WTC11 (cell line): ENCODE measurements around the gene FKBP10. TPM values are rescaled to one million over a fixed set of nuclear protein-coding genes. Genes with fewer than 3 reads are reported as not detected.
A peak's percentile ranks its signal among the peaks of the same experiment; 100 is the strongest.

Experiments
- ATAC-seq: fragments of 200-7000 bp; cut with Tn5 transposase; 2 replicates; pipeline ENCODE4 v1.10.0; 2021; ENCODE audit warnings: mild to moderate bottlenecking, moderate library complexity
- CTCF ChIA-PET: fragments of 300-600 bp; sonication (Branson Sonifier 250); formaldehyde crosslinking; loops from one replicate; lab custom pipeline; 2021; ENCODE audit warnings: antibody characterized with exemption; lab: Charles Lee
- POLR2A ChIA-PET: fragments of 350-600 bp; sonication (Branson Sonifier 250); formaldehyde crosslinking; loops from one replicate; lab custom pipeline; 2021; ENCODE audit warnings: antibody characterized with exemption; lab: Charles Lee
- DNase-seq: peaks from one replicate; pipeline ENCODE4 v3.0.0; 2021; ENCODE audit warnings: low spot score
- H3K27ac Mint-ChIP-seq: 2 replicates; pipeline ENCODE4 v1.8.0; 2021; ENCODE audit warnings: mixed read lengths
- H3K27me3 Mint-ChIP-seq: 2 replicates; pipeline ENCODE4 v1.8.0; 2021; ENCODE audit warnings: low read depth, mild to moderate bottlenecking, moderate library complexity, mixed read lengths
- H3K36me3 Mint-ChIP-seq: 2 replicates; pipeline ENCODE4 v1.8.0; 2021; ENCODE audit warnings: mixed read lengths
- H3K4me1 Mint-ChIP-seq: 2 replicates; pipeline ENCODE4 v1.8.0; 2022; ENCODE audit warnings: mixed read lengths
- H3K4me3 Mint-ChIP-seq: 2 replicates; pipeline ENCODE4 v1.8.0; 2021; ENCODE audit warnings: mild to moderate bottlenecking, moderate library complexity, mixed read lengths
- H3K9me3 Mint-ChIP-seq: 2 replicates; pipeline ENCODE4 v1.8.0; 2021; ENCODE audit warnings: mixed read lengths
- EMX1 ChIP-seq: fragments of 250-450 bp; sonication (Bioruptor Pico); IDR thresholded peaks from 2 replicates; pipeline ENCODE4 v1.8.0; 2021; ENCODE audit warnings: mild to moderate bottlenecking
- FOXP1 ChIP-seq: sonication (generic); formaldehyde crosslinking; IDR thresholded peaks from 2 replicates; pipeline ENCODE4 v1.8.0; 2022; ENCODE audit warnings: missing genetic modification reagents, mild to moderate bottlenecking, moderate library complexity, borderline replicate concordance
- GABPB1 ChIP-seq: sonication (generic); formaldehyde crosslinking; IDR thresholded peaks from 2 replicates; pipeline ENCODE4 v1.8.1; 2023; ENCODE audit warnings: mild to moderate bottlenecking, missing genetic modification reagents
- GRHL2 ChIP-seq: fragments of 250-450 bp; sonication (Bioruptor Pico); IDR thresholded peaks from 2 replicates; pipeline ENCODE4 v1.8.0; 2022; ENCODE audit warnings: mild to moderate bottlenecking, moderate library complexity; ENCODE audit not compliant: insufficient replicate concordance, severe bottlenecking
- GTF2I ChIP-seq: fragments of 250-450 bp; sonication (Bioruptor Pico); conservative IDR thresholded peaks from 2 replicates; pipeline ENCODE4 v1.4.0; 2021; ENCODE audit warnings: mild to moderate bottlenecking
- JAZF1 ChIP-seq: fragments of 250-450 bp; sonication (Bioruptor Pico); IDR thresholded peaks from 2 replicates; pipeline ENCODE4 v1.9.0; 2021; ENCODE audit warnings: moderate library complexity, mild to moderate bottlenecking, inconsistent platforms
- MYBL2 ChIP-seq: sonication (generic); formaldehyde crosslinking; IDR thresholded peaks from 2 replicates; pipeline ENCODE4 v1.8.1; 2023; ENCODE audit warnings: mild to moderate bottlenecking, moderate library complexity, missing genetic modification reagents
- NR1H2 ChIP-seq: sonication (generic); formaldehyde crosslinking; IDR thresholded peaks from 2 replicates; pipeline ENCODE4 v1.9.0; 2021; ENCODE audit warnings: mild to moderate bottlenecking, moderate library complexity, missing genetic modification reagents
- ZNF138 ChIP-seq: sonication (generic); formaldehyde crosslinking; conservative IDR thresholded peaks from 2 replicates; pipeline ENCODE4 v1.8.1; 2022; ENCODE audit warnings: mild to moderate bottlenecking, moderate library complexity, missing genetic modification reagents
- ZNF219 ChIP-seq: sonication (generic); formaldehyde crosslinking; IDR thresholded peaks from 2 replicates; pipeline ENCODE4 v1.8.0; 2023; ENCODE audit warnings: missing genetic modification reagents, mild to moderate bottlenecking, borderline replicate concordance
- ZNF263 ChIP-seq: sonication (generic); formaldehyde crosslinking; IDR thresholded peaks from 2 replicates; pipeline ENCODE4 v1.8.1; 2022; ENCODE audit warnings: low read depth, mild to moderate bottlenecking, moderate library complexity, missing genetic modification reagents
- ZNF396 ChIP-seq: fragments of 250-450 bp; sonication (Bioruptor Pico); IDR thresholded peaks from 2 replicates; pipeline ENCODE4 v1.8.0; 2021; ENCODE audit warnings: mild to moderate bottlenecking, moderate library complexity, borderline replicate concordance
- total RNA-seq: library from RNA; stranded (reverse); gene quantifications from 3 replicates; pipeline ENCODE4 v1.2.3, GENCODE V29; 2021
- TF ChIP-seq, protein P1 (sequence below): sonication (generic); formaldehyde crosslinking; IDR thresholded peaks from 2 replicates; pipeline ENCODE4 v1.8.1; 2022; ENCODE audit warnings: low read depth, missing genetic modification reagents, borderline replicate concordance
- TF ChIP-seq, protein P2 (sequence below): fragments of 250-450 bp; sonication (Bioruptor Pico); IDR thresholded peaks from 2 replicates; pipeline ENCODE4 v1.9.0; 2021; ENCODE audit warnings: mild to moderate bottlenecking, borderline replicate concordance
- TF ChIP-seq, protein P3 (sequence below): fragments of 200-600 bp; IDR thresholded peaks from 2 replicates; pipeline ENCODE4 v1.8.0; 2022; ENCODE audit warnings: antibody characterized with exemption
- TF ChIP-seq, protein P4 (sequence below): fragments of 250-450 bp; sonication (Bioruptor Pico); IDR thresholded peaks from 2 replicates; pipeline ENCODE4 v1.9.0; 2021; ENCODE audit warnings: mild to moderate bottlenecking
- TF ChIP-seq, protein P5 (sequence below): fragments of 250-450 bp; sonication (Bioruptor Pico); IDR thresholded peaks from 2 replicates; pipeline ENCODE4 v1.8.0; 2021; ENCODE audit warnings: mild to moderate bottlenecking
- TF ChIP-seq, protein P6 (sequence below): sonication (generic); formaldehyde crosslinking; conservative IDR thresholded peaks from 2 replicates; pipeline ENCODE4 v1.8.1; 2022; ENCODE audit warnings: mild to moderate bottlenecking, missing genetic modification reagents
- TF ChIP-seq, protein P7 (sequence below): fragments of 250-450 bp; sonication (Bioruptor Pico); IDR thresholded peaks from 2 replicates; pipeline ENCODE4 v1.9.0; 2021; ENCODE audit warnings: moderate library complexity, mild to moderate bottlenecking, inconsistent platforms, borderline replicate concordance
- TF ChIP-seq, protein P8 (sequence below): sonication (generic); formaldehyde crosslinking; IDR thresholded peaks from 2 replicates; pipeline ENCODE4 v1.8.0; 2022; ENCODE audit warnings: mild to moderate bottlenecking, missing genetic modification reagents

The FKBP10 gene
- total RNA-seq, 1 experiment from 2014 or later, result 243 TPM

DNA sequence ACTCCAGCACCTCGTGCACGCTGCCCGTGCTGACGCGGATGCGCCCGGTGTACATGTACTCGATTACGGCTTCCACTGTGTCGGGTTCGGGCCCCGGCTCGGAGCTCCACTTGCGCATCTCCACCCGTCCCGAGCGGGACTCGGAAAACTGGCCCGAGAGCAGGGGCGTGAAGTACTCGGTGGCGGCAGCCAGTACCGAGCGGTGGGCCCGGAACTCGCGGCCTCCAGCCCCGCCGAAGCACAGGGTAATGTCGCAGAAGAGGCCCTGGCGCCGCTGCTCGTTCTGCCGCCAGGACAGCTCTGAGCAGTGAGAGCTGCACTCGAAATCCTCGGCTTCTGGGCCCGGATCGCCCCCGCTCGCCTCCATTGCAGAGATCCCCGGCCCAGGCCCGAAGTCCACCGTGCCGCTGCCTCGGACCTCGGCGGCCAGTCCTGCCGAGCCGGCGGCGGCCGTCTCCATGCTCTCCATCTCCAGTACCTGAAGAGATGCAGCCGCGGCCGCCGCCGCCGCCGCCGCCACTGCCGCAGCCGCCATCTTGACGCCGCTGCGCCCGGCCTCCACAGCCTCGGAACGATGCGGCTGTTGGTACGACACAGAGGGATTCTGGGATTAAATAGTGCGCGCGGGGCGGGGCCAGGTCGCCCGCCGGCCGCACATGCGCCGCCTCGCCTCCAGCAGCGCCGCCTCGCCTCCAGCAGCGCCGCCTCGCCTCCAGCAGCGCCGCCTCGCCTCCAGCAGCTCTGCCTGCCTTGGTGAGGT, 52.2 kb downstream of the FKBP10 start, which contains the start of gene KLHL11 (continued):
- TF ChIP-seq, protein P1, sequence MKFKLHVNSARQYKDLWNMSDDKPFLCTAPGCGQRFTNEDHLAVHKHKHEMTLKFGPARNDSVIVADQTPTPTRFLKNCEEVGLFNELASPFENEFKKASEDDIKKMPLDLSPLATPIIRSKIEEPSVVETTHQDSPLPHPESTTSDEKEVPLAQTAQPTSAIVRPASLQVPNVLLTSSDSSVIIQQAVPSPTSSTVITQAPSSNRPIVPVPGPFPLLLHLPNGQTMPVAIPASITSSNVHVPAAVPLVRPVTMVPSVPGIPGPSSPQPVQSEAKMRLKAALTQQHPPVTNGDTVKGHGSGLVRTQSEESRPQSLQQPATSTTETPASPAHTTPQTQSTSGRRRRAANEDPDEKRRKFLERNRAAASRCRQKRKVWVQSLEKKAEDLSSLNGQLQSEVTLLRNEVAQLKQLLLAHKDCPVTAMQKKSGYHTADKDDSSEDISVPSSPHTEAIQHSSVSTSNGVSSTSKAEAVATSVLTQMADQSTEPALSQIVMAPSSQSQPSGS (CRISPR knock-in tag), result no peak
- TF ChIP-seq NR1H2 (CRISPR knock-in tag) (no peak), JAZF1 (no peak), ZNF263 (CRISPR knock-in tag) (no peak), MYBL2 (no peak), ZNF138 (CRISPR knock-in tag) (no peak)
- TF ChIP-seq, protein P2, sequence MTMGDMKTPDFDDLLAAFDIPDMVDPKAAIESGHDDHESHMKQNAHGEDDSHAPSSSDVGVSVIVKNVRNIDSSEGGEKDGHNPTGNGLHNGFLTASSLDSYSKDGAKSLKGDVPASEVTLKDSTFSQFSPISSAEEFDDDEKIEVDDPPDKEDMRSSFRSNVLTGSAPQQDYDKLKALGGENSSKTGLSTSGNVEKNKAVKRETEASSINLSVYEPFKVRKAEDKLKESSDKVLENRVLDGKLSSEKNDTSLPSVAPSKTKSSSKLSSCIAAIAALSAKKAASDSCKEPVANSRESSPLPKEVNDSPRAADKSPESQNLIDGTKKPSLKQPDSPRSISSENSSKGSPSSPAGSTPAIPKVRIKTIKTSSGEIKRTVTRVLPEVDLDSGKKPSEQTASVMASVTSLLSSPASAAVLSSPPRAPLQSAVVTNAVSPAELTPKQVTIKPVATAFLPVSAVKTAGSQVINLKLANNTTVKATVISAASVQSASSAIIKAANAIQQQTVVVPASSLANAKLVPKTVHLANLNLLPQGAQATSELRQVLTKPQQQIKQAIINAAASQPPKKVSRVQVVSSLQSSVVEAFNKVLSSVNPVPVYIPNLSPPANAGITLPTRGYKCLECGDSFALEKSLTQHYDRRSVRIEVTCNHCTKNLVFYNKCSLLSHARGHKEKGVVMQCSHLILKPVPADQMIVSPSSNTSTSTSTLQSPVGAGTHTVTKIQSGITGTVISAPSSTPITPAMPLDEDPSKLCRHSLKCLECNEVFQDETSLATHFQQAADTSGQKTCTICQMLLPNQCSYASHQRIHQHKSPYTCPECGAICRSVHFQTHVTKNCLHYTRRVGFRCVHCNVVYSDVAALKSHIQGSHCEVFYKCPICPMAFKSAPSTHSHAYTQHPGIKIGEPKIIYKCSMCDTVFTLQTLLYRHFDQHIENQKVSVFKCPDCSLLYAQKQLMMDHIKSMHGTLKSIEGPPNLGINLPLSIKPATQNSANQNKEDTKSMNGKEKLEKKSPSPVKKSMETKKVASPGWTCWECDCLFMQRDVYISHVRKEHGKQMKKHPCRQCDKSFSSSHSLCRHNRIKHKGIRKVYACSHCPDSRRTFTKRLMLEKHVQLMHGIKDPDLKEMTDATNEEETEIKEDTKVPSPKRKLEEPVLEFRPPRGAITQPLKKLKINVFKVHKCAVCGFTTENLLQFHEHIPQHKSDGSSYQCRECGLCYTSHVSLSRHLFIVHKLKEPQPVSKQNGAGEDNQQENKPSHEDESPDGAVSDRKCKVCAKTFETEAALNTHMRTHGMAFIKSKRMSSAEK (CRISPR knock-in tag), result no peak
- TF ChIP-seq, protein P3, sequence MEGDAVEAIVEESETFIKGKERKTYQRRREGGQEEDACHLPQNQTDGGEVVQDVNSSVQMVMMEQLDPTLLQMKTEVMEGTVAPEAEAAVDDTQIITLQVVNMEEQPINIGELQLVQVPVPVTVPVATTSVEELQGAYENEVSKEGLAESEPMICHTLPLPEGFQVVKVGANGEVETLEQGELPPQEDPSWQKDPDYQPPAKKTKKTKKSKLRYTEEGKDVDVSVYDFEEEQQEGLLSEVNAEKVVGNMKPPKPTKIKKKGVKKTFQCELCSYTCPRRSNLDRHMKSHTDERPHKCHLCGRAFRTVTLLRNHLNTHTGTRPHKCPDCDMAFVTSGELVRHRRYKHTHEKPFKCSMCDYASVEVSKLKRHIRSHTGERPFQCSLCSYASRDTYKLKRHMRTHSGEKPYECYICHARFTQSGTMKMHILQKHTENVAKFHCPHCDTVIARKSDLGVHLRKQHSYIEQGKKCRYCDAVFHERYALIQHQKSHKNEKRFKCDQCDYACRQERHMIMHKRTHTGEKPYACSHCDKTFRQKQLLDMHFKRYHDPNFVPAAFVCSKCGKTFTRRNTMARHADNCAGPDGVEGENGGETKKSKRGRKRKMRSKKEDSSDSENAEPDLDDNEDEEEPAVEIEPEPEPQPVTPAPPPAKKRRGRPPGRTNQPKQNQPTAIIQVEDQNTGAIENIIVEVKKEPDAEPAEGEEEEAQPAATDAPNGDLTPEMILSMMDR, result no peak
- TF ChIP-seq, protein P4, sequence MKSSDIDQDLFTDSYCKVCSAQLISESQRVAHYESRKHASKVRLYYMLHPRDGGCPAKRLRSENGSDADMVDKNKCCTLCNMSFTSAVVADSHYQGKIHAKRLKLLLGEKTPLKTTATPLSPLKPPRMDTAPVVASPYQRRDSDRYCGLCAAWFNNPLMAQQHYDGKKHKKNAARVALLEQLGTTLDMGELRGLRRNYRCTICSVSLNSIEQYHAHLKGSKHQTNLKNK (CRISPR knock-in tag), result no peak
- TF ChIP-seq, protein P5, sequence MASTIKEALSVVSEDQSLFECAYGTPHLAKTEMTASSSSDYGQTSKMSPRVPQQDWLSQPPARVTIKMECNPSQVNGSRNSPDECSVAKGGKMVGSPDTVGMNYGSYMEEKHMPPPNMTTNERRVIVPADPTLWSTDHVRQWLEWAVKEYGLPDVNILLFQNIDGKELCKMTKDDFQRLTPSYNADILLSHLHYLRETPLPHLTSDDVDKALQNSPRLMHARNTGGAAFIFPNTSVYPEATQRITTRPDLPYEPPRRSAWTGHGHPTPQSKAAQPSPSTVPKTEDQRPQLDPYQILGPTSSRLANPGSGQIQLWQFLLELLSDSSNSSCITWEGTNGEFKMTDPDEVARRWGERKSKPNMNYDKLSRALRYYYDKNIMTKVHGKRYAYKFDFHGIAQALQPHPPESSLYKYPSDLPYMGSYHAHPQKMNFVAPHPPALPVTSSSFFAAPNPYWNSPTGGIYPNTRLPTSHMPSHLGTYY (CRISPR knock-in tag), result no peak
- TF ChIP-seq, all 79 proteins: peak for 19

DNA sequence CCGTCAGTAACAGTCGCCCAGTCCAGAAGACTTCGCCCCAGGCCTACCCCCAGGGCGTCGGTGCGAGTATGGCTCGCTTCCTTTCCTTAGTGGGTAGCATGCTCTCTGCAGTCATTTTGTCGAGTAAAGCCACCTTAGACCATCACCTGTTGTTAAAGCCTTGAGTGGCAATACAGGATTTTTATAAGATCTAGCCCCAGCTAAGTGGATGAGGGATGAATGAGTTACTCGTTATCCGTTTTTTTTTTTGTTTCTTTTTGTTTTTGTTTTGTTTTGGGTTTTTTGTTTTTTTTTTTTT, 52.7 kb downstream of the FKBP10 start:
- H3K36me3 Mint-ChIP-seq, result peaks cover 38% of the 10 kb centered on the region
- H3K27me3 Mint-ChIP-seq, result no peaks in the 10 kb centered on the region
- ATAC-seq (no peak), DNase-seq (no peak)
- H3K4me1 Mint-ChIP-seq, result peaks cover 17% of the 10 kb centered on the region
- CTCF ChIA-PET, result interaction anchor here (0.7 to 3.8 kb wide), 8 partner anchors 40 to 169 kb away, joined by 3 to 20 read pairs (median 4); partner anchors contain the start of genes FKBP10, JUP and P3H4
- POLR2A ChIA-PET, result interaction anchor here (1.0 to 3.3 kb wide), 10 partner anchors 8 to 102 kb away, joined by 3 to 20 read pairs (median 4); partner anchors contain the start of genes ACLY, CNP, JUP and NT5C3B
- H3K27ac Mint-ChIP-seq, result peak overlapping the region; percentile 97
- no peak overlapping the region; the same call in 1 of the 2 replicates for H3K4me3 Mint-ChIP-seq
- no peaks in the 10 kb centered on the region for H3K9me3 Mint-ChIP-seq
- TF ChIP-seq, protein P6, sequence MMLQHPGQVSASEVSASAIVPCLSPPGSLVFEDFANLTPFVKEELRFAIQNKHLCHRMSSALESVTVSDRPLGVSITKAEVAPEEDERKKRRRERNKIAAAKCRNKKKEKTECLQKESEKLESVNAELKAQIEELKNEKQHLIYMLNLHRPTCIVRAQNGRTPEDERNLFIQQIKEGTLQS (CRISPR knock-in tag), result no peak
- peak; percentile 18; the same call in 1 of the 2 replicates for TF ChIP-seq EMX1

DNA sequence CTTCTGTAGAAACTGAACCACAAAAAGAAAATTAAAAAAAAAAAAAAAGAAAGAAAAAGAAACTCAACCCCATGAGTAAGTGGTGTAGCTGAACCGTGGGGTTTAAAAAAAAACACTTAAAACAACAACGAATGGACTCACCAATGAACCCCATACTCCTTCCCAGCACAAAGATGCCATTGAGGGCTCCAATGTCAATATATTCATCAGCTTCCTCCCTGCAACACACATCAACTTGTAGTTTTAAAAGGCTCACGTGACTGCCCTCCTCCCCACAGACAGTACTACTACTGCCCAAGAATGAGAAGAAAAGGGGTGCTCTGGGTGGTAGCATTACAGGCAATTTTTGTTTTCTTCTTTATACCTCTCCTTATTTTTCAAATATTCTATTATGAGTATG, 55.8 kb downstream of the FKBP10 start:
- H3K27me3 Mint-ChIP-seq, result no peaks in the 10 kb centered on the region
- H3K27ac Mint-ChIP-seq, result peak overlapping the region; percentile 66; the same call in 1 of the 2 replicates
- H3K4me1 Mint-ChIP-seq, result peaks cover 3% of the 10 kb centered on the region; the same call in 1 of the 2 replicates
- H3K9me3 Mint-ChIP-seq, result no peaks in the 10 kb centered on the region
- DNase-seq (no peak), ATAC-seq (no peak)
- peaks cover 66% of the 10 kb centered on the region for H3K36me3 Mint-ChIP-seq
- POLR2A ChIA-PET, result no interaction called here
- CTCF ChIA-PET, result no interaction called here
- H3K4me3 Mint-ChIP-seq, result no peak overlapping the region
- no peak for TF ChIP-seq GABPB1 (CRISPR knock-in tag)
- TF ChIP-seq ZNF219 (CRISPR knock-in tag), result no peak
- TF ChIP-seq ZNF396 (CRISPR knock-in tag), result no peak
- TF ChIP-seq, protein P7, sequence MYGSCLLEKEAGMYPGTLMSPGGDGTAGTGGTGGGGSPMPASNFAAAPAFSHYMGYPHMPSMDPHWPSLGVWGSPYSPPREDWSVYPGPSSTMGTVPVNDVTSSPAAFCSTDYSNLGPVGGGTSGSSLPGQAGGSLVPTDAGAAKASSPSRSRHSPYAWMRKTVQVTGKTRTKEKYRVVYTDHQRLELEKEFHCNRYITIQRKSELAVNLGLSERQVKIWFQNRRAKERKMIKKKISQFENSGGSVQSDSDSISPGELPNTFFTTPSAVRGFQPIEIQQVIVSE (CRISPR knock-in tag), result no peak
- TF ChIP-seq GTF2I, result no peak
- TF ChIP-seq FOXP1 (CRISPR knock-in tag), result no peak
- no peak for TF ChIP-seq GRHL2
- TF ChIP-seq, protein P8, sequence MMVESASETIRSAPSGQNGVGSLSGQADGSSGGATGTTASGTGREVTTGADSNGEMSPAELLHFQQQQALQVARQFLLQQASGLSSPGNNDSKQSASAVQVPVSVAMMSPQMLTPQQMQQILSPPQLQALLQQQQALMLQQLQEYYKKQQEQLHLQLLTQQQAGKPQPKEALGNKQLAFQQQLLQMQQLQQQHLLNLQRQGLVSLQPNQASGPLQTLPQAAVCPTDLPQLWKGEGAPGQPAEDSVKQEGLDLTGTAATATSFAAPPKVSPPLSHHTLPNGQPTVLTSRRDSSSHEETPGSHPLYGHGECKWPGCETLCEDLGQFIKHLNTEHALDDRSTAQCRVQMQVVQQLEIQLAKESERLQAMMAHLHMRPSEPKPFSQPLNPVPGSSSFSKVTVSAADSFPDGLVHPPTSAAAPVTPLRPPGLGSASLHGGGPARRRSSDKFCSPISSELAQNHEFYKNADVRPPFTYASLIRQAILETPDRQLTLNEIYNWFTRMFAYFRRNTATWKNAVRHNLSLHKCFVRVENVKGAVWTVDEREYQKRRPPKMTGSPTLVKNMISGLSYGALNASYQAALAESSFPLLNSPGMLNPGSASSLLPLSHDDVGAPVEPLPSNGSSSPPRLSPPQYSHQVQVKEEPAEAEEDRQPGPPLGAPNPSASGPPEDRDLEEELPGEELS, result no peak
